NCI-H2196 (cell line): ENCODE data around the gene LIPG.

ENCODE experiments used
- DNase-seq: peaks from one replicate; lab custom pipeline; 2025; ENCODE audit not compliant: unreplicated experiment; lab: John Stamatoyannopoulos, UW

LIPG gene

DNA sequence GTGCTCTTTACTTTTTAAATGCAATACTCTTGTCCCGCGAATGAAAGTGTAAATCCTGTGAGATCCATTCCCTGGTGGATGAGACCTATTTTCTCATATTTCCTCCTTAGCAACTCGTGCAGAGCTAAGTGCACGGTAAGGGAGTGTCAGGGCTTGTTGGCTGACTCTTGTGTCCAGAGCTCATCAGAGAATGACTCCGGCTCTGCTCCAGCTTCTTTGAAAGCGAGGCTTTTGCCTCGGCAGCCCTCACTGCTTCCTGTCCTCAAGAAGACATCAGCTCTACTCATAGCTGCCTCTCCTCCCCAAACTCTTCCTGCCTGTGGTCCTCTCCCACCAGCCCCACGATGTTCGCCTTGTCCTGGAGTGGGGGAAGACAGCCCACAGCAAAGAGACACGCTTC is 70.7 kb downstream of the LIPG start:
- no peak for DNase-seq

DNA sequence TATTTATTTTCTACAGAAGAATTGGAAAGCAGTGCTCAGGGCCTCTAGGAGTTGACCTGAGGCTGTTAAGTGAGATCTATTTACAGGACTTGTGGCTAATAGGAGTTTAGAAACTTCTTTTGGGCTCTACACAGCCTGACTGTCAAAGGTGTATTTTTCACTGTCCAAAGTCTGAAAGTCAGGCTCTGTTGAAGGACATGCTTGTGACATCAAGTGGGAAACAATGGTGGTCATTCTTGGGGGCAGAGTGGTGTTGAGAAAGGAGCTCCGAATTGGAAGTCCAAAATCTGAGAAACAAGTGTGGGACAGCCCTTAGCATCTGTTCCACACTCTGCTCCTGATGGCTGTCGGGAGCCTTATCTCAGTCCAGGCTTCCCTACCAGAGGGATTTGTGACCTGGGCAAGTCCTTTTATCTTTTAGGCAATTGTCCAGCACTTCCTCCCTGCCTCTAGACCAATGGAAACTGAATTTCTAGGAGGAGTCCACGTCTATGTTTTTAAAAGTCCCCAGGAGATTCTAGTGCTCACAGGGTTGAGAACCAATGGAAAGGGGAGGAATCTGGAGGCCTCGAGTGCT is 76.4 kb downstream of the LIPG start:
- no peak for DNase-seq

DNA sequence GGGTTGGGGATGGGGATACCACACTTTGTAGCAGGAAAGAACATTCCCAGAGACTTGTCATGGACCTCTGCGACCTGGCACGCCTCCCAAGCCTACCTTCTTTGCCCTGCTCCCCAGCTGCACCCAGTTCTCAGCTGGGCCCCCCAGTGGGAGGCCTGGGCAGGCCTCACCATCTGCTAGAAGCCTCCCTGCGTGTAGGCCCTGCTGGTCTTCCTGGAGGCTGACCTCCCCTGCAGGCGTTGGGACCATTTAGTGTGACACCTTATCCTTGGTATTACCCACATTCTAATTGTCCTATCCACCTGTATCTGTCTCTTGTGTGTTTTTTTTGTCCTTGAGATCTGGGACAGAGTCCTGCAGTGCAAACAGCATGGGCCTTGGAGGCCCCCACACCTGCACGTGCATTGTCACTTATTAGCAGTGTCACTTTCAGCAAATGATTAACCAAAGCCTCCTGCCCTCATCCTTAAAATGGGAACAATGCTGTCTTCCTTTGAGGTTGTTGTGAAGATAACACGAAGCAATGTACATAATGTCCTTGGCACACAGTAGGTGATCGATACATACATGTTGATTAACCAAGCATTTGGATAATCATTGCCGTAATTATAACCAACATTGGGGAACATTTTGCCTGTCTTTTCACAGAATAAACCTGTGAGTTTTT is 77.2 kb downstream of the LIPG start:
- no peak for DNase-seq

DNA sequence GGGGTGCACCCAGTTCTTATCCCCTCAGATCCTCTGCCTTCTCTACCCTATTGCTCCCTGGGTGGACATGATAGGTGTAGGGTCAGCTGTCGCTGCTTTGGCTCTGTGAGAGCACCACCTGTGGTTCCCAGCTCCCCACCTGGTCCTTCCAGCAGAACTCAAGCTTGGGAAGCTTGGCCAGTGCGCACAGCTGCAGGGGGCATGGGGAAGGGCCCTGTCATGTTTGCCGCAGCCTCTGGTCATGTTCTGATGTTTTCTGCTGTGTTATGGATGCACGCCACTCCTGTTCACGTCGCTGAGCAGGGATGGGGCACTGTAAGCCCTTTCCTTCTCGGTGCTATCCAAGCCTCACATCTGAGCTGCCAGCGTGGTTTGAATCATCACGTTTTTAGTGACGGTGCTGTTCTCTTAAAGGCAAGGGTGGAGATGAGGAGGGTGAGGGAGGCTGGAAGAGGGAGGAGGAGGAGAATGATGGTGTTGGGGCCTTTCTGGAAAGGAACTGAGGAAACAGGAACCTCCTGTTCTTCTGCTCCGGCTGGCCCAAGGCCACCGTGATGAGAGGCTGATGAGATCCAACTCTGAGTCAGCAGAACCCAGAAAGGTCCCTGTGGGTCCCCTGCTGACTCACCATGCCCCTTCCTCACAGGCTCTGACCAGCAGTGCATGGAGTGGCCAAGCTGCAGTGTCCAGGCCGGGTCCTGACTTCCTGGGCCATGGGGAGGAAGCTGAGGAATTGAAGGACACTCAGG is 78.0 kb downstream of the LIPG start:
- DNase-seq, result no peak

DNA sequence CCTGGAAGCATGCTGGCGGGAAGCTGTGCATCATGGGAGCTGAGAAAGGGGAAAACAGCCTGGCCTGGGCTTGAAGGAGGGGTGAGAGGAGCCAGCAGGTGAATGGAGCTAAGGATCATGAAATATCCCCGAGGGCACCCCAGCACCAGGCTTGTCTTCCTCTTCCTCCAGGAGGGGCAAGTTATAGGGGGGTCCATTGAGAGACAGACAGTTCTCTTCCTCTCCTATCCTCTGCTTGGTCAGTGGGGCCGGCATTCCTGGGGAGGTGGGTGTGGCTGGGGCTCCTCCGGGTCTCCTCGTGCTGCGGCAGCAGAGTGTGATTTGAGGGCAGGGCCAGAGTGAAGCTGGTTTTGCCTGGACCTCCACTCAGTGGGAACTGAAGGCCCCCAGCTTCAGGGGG is 78.9 kb downstream of the LIPG start:
- DNase-seq, result no peak

DNA sequence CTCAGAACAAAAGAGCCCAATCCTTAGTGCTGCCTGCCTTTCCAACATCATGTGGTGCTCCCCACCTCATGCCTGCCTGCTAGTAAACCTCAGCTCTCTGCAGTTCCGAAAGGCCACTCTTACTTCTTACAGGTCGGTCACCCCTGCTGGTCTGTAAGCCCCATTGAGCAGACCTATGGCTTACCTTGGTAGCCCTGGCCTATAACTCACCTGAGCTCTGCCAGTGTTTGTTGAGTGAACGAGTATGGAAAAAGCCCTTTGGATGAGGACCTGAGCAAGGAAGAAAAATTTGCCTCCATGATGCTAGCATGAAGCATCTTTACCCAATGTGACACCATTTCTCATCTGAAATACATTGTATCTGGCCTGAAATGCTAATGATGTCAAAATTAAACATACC is 83.3 kb downstream of the LIPG start:
- DNase-seq, result no peak

DNA sequence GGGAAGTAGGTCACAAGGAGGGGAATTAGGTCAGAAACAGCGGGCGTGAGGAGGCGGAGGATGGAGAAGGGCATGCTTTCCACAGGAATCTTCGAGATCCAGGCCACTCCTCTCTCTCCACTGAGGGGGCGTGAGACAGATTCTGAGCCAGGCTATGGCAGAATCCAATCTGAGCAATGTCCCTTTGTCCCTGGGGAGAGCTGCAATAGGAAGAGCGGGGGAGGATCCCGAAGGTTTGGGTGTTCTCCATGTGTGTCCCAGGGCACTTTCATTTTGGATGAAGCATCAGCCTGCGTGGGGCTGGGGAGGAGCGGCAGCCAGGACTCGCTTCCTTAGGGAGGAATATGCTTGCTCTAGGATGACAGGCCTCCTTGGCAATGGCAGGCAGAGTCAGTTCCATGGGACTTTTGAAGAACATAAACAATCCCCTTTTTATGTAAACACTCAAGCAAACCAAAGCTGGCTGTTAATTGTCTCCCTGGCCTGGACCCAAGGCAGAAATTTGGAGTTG is 84.0 kb downstream of the LIPG start:
- DNase-seq, result no peak

DNA sequence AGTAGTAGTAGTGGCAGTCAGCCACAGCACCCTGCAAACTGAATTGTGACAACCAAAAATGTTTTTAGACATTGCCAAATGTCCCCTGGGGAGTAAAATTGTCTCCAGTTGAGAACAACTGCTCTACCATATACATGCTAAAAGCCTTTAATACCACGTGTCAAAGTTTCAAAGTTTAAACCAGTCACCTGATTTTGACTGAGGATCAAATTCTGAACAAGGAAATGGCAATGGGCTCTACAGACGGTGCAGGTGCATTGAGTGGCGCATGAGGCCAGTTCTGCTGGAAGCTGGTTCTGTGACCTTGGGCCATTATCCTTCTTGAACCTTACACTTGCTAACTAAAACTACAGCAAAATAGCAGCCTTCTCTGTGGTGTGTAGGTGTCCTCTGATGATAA is 85.0 kb downstream of the LIPG start:
- DNase-seq, result no peak

DNA sequence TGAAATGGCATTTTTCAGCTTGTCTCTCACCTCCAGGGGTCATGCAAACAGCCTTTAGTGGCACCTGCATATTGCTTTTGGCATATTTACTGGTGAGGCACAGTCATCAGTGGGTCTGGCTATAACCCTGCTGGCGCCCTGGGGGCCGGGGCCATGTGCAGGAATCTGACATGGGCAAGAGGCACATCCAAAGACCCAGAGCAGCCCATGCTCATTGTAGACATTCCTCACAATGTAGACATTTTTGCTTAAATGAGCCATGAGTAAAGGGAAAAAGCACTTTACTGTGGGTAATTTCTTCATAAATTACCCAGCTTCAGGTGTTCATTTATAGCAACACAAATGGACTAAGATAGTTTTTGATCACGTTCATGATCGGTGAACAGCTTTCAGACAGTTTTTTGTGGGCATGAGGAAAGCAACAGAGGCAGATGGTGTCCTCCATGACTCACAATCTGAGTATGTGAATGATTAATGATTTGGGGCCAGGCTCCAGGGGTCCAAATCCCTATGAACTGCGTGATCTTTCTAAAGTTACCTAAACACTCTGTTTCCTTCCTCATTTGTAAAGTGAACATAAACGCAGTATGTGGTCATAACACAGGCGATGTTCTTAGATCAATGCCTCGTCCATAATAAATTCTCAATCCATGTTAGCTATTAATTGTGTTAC is 85.8 kb downstream of the LIPG start:
- DNase-seq, result no peak

DNA sequence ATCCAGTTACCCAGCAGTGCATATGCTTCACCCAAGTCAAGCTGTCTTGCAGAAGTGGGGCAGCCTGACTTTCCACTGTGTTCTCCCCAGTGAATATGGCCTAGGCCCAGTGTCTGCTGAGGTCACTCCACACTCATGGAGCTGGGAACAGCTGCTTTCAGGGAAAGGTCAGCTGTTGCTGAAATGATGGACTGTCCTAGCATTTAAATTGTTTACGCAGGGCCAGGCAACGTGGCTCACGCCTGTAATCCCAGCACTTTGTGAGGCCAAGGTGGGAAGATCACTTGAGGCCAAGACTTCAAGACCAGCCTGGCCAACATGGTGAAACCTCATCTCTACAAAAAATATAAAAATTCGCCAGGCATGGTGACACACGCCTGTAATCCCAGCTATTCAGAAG is 86.5 kb downstream of the LIPG start:
- no peak for DNase-seq
